Upper lobe of right lung (tissue), 1 donor: ENCODE results near the gene TEAD4. TPM values are rescaled to one million over a fixed set of nuclear protein-coding genes. Genes with fewer than 3 reads are reported as not detected.

Experiments used
- ATAC-seq: fragments of 200-7000 bp; cut with Tn5 transposase; one replicate; pipeline ENCODE4 v1.9.1; 2020; ENCODE audit warnings: mild to moderate bottlenecking, moderate library complexity
- DNase-seq: peaks from one replicate; pipeline ENCODE4 v3.0.0-alpha.2; 2020
- H3K27ac ChIP-seq: fragments of 200-600 bp; one replicate; pipeline ENCODE4 v1.8.0; 2022
- H3K27me3 ChIP-seq: fragments of 200-600 bp; one replicate; pipeline ENCODE4 v1.8.0; 2022; ENCODE audit warnings: mild to moderate bottlenecking
- H3K36me3 ChIP-seq: fragments of 200-600 bp; one replicate; pipeline ENCODE4 v1.8.0; 2022
- H3K4me1 ChIP-seq: fragments of 200-600 bp; one replicate; pipeline ENCODE4 v1.8.0; 2022
- H3K4me3 ChIP-seq: fragments of 200-600 bp; one replicate; pipeline ENCODE4 v1.8.0; 2022; ENCODE audit warnings: mild to moderate bottlenecking
- H3K9me3 ChIP-seq: fragments of 200-600 bp; one replicate; pipeline ENCODE4 v1.8.0; 2022
- intact Hi-C: fragments of 100-400 bp; cut with DNase I; formaldehyde crosslinking; loops from one replicate; pipeline ENCODE4 v1.11.0; 2022
- total RNA-seq: library from RNA; stranded (reverse); fragmentation: NEBNext Ultra II Directional; extraction: Animal tissue kit (Norgen Biotek cat#: 25700); gene quantifications from one replicate; pipeline ENCODE4 v1.2.1, GENCODE V29; 2021
- TF ChIP-seq, protein P1 (sequence below): fragments of 200-600 bp; IDR thresholded peaks from one replicate; pipeline ENCODE4 v1.8.0; 2022; ENCODE audit warnings: antibody characterized with exemption
- donor health status: DM: no; HTN: yes; CAD: no; lungs with severe emphysema.

Gene TEAD4
- total RNA-seq, 1 donor from 2014 or later = 42.5 TPM

DNA sequence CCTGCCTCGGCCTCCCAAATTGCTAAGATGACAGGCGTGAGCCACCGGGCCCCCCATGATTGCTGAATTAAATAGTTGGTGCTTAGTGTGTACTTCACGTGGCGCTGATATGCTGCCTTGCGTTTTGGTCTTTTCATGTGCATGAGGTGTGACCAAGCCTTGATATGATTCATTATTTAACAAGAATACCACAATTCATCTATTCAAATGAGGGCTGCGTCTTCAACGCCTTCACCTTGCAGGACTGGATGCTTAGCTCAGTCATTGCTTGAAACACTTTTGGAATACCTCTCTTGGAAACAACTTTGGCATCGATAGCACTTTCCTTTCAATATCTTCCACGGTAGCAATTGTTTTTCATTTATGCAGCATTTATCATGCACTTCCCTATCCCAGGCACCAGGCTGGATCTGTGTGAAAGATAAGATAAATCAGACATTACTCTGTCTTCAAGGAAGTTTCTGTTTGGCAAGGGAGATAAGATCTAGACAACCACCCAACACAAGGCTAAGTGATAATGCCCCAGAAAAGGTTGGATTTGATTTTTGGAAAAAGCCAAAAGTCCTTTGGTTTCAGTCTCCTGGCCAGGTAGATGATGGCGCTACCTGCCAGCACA, 1.3 kb upstream of the TEAD4 start:
- Histone ChIP-seq H3K4me1 (peaks cover 14% of the 10 kb centered on the region), H3K27me3 (no peaks in the 10 kb centered on the region), H3K9me3 (no peaks in the 10 kb centered on the region), H3K36me3 (no peaks in the 10 kb centered on the region), H3K4me3 (peak overlapping the region; percentile 62), H3K27ac (peak overlapping the region; percentile 78)
- DNase-seq (no peak), ATAC-seq (no peak)
- intact Hi-C loops = no loop called here
- TF ChIP-seq, protein P1, sequence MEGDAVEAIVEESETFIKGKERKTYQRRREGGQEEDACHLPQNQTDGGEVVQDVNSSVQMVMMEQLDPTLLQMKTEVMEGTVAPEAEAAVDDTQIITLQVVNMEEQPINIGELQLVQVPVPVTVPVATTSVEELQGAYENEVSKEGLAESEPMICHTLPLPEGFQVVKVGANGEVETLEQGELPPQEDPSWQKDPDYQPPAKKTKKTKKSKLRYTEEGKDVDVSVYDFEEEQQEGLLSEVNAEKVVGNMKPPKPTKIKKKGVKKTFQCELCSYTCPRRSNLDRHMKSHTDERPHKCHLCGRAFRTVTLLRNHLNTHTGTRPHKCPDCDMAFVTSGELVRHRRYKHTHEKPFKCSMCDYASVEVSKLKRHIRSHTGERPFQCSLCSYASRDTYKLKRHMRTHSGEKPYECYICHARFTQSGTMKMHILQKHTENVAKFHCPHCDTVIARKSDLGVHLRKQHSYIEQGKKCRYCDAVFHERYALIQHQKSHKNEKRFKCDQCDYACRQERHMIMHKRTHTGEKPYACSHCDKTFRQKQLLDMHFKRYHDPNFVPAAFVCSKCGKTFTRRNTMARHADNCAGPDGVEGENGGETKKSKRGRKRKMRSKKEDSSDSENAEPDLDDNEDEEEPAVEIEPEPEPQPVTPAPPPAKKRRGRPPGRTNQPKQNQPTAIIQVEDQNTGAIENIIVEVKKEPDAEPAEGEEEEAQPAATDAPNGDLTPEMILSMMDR = no peak

DNA sequence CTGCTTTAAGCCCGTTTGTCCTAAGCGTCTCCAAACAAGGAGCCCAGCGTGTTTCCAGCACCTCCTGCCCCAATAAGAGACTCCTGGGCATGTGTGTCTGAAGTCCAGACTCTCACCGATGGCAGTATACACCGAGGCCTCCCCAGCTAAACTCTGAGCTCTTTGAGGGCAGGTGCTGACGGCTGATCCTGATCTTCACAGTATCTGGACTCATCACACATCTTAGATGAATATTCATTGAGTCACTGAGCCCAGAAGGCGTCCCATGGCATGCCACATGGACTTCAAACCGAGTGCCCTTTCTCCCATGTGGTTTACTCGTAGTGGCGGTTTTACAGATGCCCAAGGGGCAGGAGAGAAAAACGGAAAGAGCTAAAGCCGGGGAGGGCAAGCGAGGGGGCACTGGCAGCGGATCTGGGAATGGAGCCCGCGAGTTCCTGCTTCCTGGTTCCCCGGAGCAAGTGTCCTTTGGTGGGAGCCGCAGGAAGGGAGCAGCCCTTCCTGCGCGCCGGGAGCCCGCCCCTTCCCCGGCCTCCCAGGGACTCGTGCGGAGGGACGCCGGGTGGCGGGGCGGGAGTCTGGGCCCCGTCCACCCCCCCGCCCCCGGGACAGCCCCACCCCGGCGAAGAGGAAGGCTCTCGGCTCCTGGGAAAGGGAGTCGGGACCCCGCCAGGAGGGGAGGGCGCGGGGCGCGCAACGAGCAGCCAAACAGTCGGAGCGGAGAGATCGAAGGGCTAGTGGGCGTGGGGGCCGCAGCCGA, 585 bp upstream of the TEAD4 start:
- peak; percentile 86 for DNase-seq
- TF ChIP-seq, protein P1 = no peak
- Histone ChIP-seq H3K36me3 (no peaks in the 10 kb centered on the region), H3K27ac (peak overlapping the region; percentile 78), H3K9me3 (no peaks in the 10 kb centered on the region), H3K4me3 (peak overlapping the region; percentile 62), H3K27me3 (no peaks in the 10 kb centered on the region), H3K4me1 (peaks cover 14% of the 10 kb centered on the region)
- intact Hi-C loops = no loop called here
- peak; percentile 85 for ATAC-seq

DNA sequence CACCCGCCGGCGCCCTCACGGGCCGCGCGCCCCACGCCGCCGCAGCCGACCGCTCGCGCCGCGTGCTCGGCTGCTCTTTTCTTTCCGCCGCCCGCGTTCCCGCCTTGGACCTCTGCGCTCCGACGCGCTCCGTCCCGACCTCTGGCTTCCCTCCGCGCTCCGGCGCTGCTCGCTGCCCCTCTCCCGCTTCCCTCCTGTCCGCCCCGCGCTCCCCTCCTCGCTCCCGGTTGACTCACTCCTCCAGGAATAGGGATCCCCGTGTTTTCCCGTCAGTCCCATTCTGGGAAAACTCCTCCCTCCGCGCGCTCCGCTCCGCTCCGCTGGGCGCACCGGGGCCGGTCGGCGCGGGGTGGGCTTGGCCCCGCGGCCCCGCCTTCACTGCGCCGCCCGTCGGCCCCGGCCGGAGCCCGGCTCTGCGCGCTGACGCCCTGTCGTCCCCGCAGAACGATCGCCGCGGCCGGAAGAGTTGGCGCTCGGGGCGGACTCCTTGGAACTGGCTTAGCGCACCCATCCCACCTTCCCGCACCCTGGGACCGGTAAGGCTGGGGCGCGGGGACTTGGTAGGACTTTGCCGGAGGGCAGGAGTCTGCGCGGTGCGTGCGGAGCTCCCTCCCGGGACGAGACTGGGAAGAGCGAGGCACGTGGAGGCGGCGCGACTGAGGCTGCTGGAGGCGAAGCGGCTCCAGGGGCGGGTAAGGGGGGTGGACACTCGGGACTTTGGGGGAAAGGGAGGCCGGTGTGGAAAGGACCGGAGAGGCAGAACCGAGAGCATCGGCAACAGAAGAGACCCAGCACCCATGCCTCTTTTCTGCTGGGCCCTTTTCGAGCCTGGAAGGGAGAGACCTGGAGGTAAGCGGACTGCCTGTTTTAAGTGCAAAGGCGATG, 550 bp downstream of the TEAD4 start:
- Histone ChIP-seq H3K9me3 (no peaks in the 10 kb centered on the region), H3K36me3 (no peaks in the 10 kb centered on the region), H3K4me3 (peak overlapping the region; percentile 62), H3K27ac (peak overlapping the region; percentile 81), H3K27me3 (no peaks in the 10 kb centered on the region), H3K4me1 (peaks cover 15% of the 10 kb centered on the region)
- ATAC-seq (peak; percentile 66), DNase-seq (peak; percentile 82)
- TF ChIP-seq, protein P1 = no peak
- intact Hi-C loops = no loop called here

DNA sequence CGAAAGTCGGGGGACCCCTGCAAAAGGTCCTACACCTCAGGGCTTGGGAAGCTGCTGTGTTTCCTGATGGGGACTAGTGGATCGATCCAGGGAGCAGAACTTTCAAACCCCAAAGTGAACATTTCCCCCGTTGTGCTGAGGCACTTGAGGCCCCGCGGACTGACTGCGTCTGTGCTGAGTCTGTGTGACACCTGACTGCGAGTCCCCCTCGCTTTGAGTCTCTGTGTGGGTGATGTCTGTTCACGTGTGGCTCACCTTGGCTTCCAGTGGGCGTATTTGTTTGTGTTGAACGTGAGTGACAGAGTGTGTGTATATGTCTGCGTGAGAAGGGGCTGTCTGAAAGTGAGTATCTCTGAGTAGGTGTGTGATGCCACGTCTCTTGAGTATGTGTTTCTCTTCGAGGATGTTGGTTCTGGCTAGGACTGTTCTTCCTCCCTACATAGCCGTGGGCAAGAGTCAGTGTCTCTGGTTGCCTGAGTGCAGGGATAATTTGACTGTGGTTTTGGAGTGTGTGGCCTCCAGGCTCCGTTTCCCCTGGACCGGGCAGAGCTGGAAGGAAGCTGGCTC, 1.3 kb downstream of the TEAD4 start:
- intact Hi-C loops = no loop called here
- Histone ChIP-seq H3K27me3 (no peaks in the 10 kb centered on the region), H3K4me1 (peaks cover 18% of the 10 kb centered on the region), H3K27ac (peak overlapping the region; percentile 81), H3K4me3 (peak overlapping the region; percentile 62), H3K9me3 (no peaks in the 10 kb centered on the region), H3K36me3 (no peaks in the 10 kb centered on the region)
- DNase-seq (no peak), ATAC-seq (no peak)
- TF ChIP-seq, protein P1 = no peak

DNA sequence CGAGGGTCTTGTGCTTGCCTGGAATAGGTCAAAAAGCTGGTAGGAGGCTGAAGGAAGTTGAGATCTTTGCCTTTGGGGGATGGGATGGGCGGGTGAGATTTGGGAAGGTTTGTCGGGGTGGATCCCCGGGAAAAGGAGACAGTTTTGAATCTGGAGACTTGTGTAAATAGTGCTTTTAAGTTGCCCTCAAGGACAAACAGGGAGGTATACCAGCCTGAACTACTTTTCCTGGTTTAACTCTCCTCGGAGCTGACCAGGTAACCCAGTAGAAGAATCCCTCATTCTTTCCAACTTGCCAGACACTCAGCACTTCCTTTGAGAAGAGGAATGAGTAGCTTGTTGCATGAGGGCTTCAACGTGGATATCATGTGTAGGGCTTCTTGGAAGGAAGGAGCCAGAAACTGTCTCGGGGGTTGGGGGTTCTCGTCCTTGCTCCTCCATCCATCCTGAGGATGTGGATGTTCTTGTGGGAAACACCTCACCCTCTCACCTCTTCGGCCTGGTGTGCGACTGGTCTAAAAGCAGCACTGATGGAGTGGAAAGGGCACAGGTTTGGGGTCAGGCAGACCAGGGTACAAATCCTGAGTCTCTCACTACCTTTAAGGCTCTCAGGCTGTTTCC, 1.9 kb downstream of the TEAD4 start:
- Histone ChIP-seq H3K4me3 (peak overlapping the region; percentile 62), H3K27ac (peak overlapping the region; percentile 81), H3K27me3 (no peaks in the 10 kb centered on the region), H3K4me1 (peaks cover 18% of the 10 kb centered on the region), H3K9me3 (no peaks in the 10 kb centered on the region), H3K36me3 (no peaks in the 10 kb centered on the region)
- intact Hi-C loops = no loop called here
- no peak for ATAC-seq
- DNase-seq = no peak
- TF ChIP-seq, protein P1 = no peak
